GM18870 (cell line): ENCODE data around the gene TMEM178A.

Experiments used
- ATAC-seq: cut with Tn5 transposase; IDR thresholded peaks from one replicate; pipeline ENCODE4 v1.9.1; 2021; ENCODE audit warnings: moderate library complexity; ENCODE audit not compliant: unreplicated experiment

TMEM178A gene

GRCh38 chr2:39708003-39708402, 42.3 kb downstream of the TMEM178A start:
- ATAC-seq, result no peak

- ATAC-seq, result no peak
Measured at GRCh38 chr2:39710807-39711206, 45.1 kb downstream of the TMEM178A start.

GRCh38 chr2:39712953-39713352, 47.2 kb downstream of the TMEM178A start:
- ATAC-seq, result no peak

GRCh38 chr2:39715095-39715494, 49.4 kb downstream of the TMEM178A start:
- no peak for ATAC-seq

GRCh38 chr2:39715822-39716221, 50.1 kb downstream of the TMEM178A start:
- ATAC-seq, result no peak

GRCh38 chr2:39717067-39717466, 51.4 kb downstream of the TMEM178A start:
- no peak for ATAC-seq

- ATAC-seq, result no peak
Measured at GRCh38 chr2:39718483-39718882, 52.8 kb downstream of the TMEM178A start.

GRCh38 chr2:39719317-39719716, 53.6 kb downstream of the TMEM178A start:
- ATAC-seq, result no peak

GRCh38 chr2:39720970-39721369, 55.3 kb downstream of the TMEM178A start:
- no peak for ATAC-seq

GRCh38 chr2:39723497-39723896, 57.8 kb downstream of the TMEM178A start:
- ATAC-seq, result no peak

- no peak for ATAC-seq
Measured at GRCh38 chr2:39723946-39724827, 58.5 kb downstream of the TMEM178A start.

GRCh38 chr2:39724828-39725144, 59.1 kb downstream of the TMEM178A start:
- no peak for ATAC-seq

GRCh38 chr2:39725401-39725800, 59.7 kb downstream of the TMEM178A start:
- no peak for ATAC-seq

GRCh38 chr2:39728085-39728484, 62.4 kb downstream of the TMEM178A start:
- peak; percentile 70 for ATAC-seq

- peak; percentile 42 for ATAC-seq
Measured at GRCh38 chr2:39728941-39729351, 63.2 kb downstream of the TMEM178A start.

GRCh38 chr2:39730276-39730675, 64.6 kb downstream of the TMEM178A start:
- no peak for ATAC-seq

GRCh38 chr2:39730685-39731302, 65.1 kb downstream of the TMEM178A start:
- peak; percentile 49 for ATAC-seq

GRCh38 chr2:39731546-39731945, 65.8 kb downstream of the TMEM178A start:
- no peak for ATAC-seq

- ATAC-seq, result no peak
Measured at GRCh38 chr2:39732482-39732881, 66.8 kb downstream of the TMEM178A start.

GRCh38 chr2:39733070-39733674, 67.5 kb downstream of the TMEM178A start:
- ATAC-seq, result no peak

- no peak for ATAC-seq
Measured at GRCh38 chr2:39734445-39734844, 68.7 kb downstream of the TMEM178A start.

- ATAC-seq, result no peak
Measured at GRCh38 chr2:39735648-39736047, 69.9 kb downstream of the TMEM178A start.
